A549 treated with Hydrocortisone at 1 μM for 4 hours (cell line): ENCODE results near the gene PTBP3. TPM values are rescaled to one million over a fixed set of nuclear protein-coding genes. Genes with fewer than 3 reads are reported as not detected.

ENCODE experiments used
- total RNA-seq: library from RNA; stranded (reverse); fragments of 200-300 nt; extraction: Qiagen RNA extraction; gene quantifications from 5 replicates; pipeline ENCODE4 v1.2.3, GENCODE V29; 2022

Gene PTBP3
- 22.9 to 43.7 TPM (median 32.4 TPM) in 5 replicates for total RNA-seq

GRCh38 chr9:112332977-112333638, at the start of gene PTBP3:
PTBP3 (minus strand) TSS chr9:112333619; CDS start chr9:112297865, 35,754 bp downstream.

GRCh38 chr9:112380102-112380824, 46.8 kb upstream of the PTBP3 start, which contains the start of gene HSDL2:
HSDL2 (plus strand) TSS chr9:112380108; CDS start chr9:112380164, 56 bp downstream.

GRCh38 chr9:112174965-112175795, 158.2 kb downstream of the PTBP3 start, which contains the start of gene SUSD1:
SUSD1 (minus strand) TSS chr9:112175297; CDS start chr9:112175235, 62 bp downstream.

Other genes with a start within 250 kb of the PTBP3 start
- 12.5 to 16.6 TPM (median 14.1 TPM) in 5 replicates for gene SUSD1, start 158.3 kb downstream of the PTBP3 start, total RNA-seq
- gene HSDL2, start 46.5 kb upstream of the PTBP3 start, total RNA-seq: 23.4 to 29.3 TPM (median 26.5 TPM) in 5 replicates
- 1.3 to 2.6 TPM (median 2.1 TPM) in 5 replicates for gene KIAA1958, start 153.2 kb upstream of the PTBP3 start, total RNA-seq